ENCODE measurements around the gene ITIH1. TPM values are rescaled to one million over a fixed set of nuclear protein-coding genes. Genes with fewer than 3 reads are reported as not detected.

ITIH1 gene
- total RNA-seq, 1 donor from 2014 or later = not detected

- H3K4me3 ChIP-seq (ENCODE audit: low read depth, low read length) = no peak overlapping the region
- TF ChIP-seq CTCF (conservative IDR thresholded peaks at IDR 0.05; ENCODE audit: low read depth, low read length) = no peak
- no peak for DNase-seq (ENCODE audit: low read depth)
Observed at GRCh38 chr3:52805270-52806039, 28.1 kb downstream of the ITIH1 start.

- no peak overlapping the region for H3K4me3 ChIP-seq (ENCODE audit: low read depth, low read length)
- no peak for TF ChIP-seq CTCF (conservative IDR thresholded peaks at IDR 0.05; ENCODE audit: low read depth, low read length)
- no peak for DNase-seq (ENCODE audit: low read depth)
Observed at GRCh38 chr3:52809149-52809548, 31.8 kb downstream of the ITIH1 start.

- no peak for TF ChIP-seq CTCF (conservative IDR thresholded peaks at IDR 0.05; ENCODE audit: low read depth, low read length)
- no peak for DNase-seq (ENCODE audit: low read depth)
- H3K4me3 ChIP-seq (ENCODE audit: low read depth, low read length) = no peak overlapping the region
Observed at GRCh38 chr3:52809662-52810377, 32.4 kb downstream of the ITIH1 start.

GRCh38 chr3:52810923-52811322 is 33.5 kb downstream of the ITIH1 start:
- H3K4me3 ChIP-seq (ENCODE audit: low read depth, low read length) = no peak overlapping the region
- no peak for TF ChIP-seq CTCF (conservative IDR thresholded peaks at IDR 0.05; ENCODE audit: low read depth, low read length)
- DNase-seq (ENCODE audit: low read depth) = no peak

GRCh38 chr3:52811452-52812011 is 34.1 kb downstream of the ITIH1 start:
- TF ChIP-seq CTCF (conservative IDR thresholded peaks at IDR 0.05; ENCODE audit: low read depth, low read length) = no peak
- DNase-seq (ENCODE audit: low read depth) = no peak
- H3K4me3 ChIP-seq (ENCODE audit: low read depth, low read length) = no peak overlapping the region

- H3K4me3 ChIP-seq (ENCODE audit: low read depth, low read length) = no peak overlapping the region
- no peak for TF ChIP-seq CTCF (conservative IDR thresholded peaks at IDR 0.05; ENCODE audit: low read depth, low read length)
- no peak for DNase-seq (ENCODE audit: low read depth)
Observed at GRCh38 chr3:52813810-52814209, 36.4 kb downstream of the ITIH1 start.
